H9 (cell line): ENCODE data around the gene PI4K2A. TPM values are rescaled to one million over a fixed set of nuclear protein-coding genes. Genes with fewer than 3 reads are reported as not detected.

Experiments used
- DNase-seq: peaks from one replicate; pipeline ENCODE4 v3.0.0-alpha.2; 2017
- H2AFZ ChIP-seq: one replicate; pipeline ENCODE4 v1.6.1; 2013; ENCODE audit warnings: mild to moderate bottlenecking, low read length, control low read depth, moderate library complexity
- H2AK5ac ChIP-seq: 2 replicates; pipeline ENCODE4 v1.6.1; 2013; ENCODE audit warnings: low read length, control low read depth, mixed read lengths; ENCODE audit not compliant: insufficient read length
- H2BK120ac ChIP-seq: one replicate; pipeline ENCODE4 v1.6.1; 2013; ENCODE audit warnings: low read depth, mild to moderate bottlenecking, low read length, control low read depth, inconsistent platforms; ENCODE audit not compliant: poor library complexity, severe bottlenecking
- H2BK12ac ChIP-seq: 2 replicates; pipeline ENCODE4 v1.6.1; 2013; ENCODE audit warnings: low read length, control low read depth, mixed read lengths, low read depth; ENCODE audit not compliant: insufficient read length
- H2BK15ac ChIP-seq: 2 replicates; pipeline ENCODE4 v1.6.1; 2013; ENCODE audit warnings: low read depth, low read length, control low read depth
- H2BK20ac ChIP-seq: one replicate; pipeline ENCODE4 v1.6.1; 2013; ENCODE audit warnings: low read depth, mild to moderate bottlenecking, low read length, control low read depth, inconsistent platforms; ENCODE audit not compliant: poor library complexity, severe bottlenecking
- H2BK5ac ChIP-seq: 2 replicates; pipeline ENCODE4 v1.6.1; 2013; ENCODE audit warnings: low read length, control low read depth, mixed read lengths; ENCODE audit not compliant: insufficient read length
- H3K14ac ChIP-seq: 2 replicates; pipeline ENCODE4 v1.6.1; 2013; ENCODE audit warnings: low read length, control low read depth; ENCODE audit not compliant: insufficient read depth
- H3K18ac ChIP-seq: 2 replicates; pipeline ENCODE4 v1.6.1; 2013; ENCODE audit warnings: low read depth, mild to moderate bottlenecking, mixed read lengths, low read length, control low read depth; ENCODE audit not compliant: insufficient read length
- H3K23ac ChIP-seq: 2 replicates; pipeline ENCODE4 v1.6.1; 2013; ENCODE audit warnings: low read length, control low read depth, mixed read lengths, low read depth; ENCODE audit not compliant: insufficient read length
- H3K23me2 ChIP-seq: 2 replicates; pipeline ENCODE4 v1.6.1; 2013; ENCODE audit warnings: low read depth, mild to moderate bottlenecking, mixed read lengths, low read length, control low read depth; ENCODE audit not compliant: insufficient read length, poor library complexity, severe bottlenecking
- H3K27ac ChIP-seq: 2 replicates; pipeline ENCODE4 v1.5.1; 2013; ENCODE audit warnings: low read length, control low read depth, mixed read lengths, low read depth; ENCODE audit not compliant: insufficient read length
- H3K27me3 ChIP-seq: 2 replicates; pipeline ENCODE4 v1.6.1; 2013; ENCODE audit warnings: low read length, control low read depth, inconsistent platforms; ENCODE audit not compliant: insufficient read depth
- H3K4ac ChIP-seq: 2 replicates; pipeline ENCODE4 v1.6.1; 2013; ENCODE audit warnings: low read depth, mild to moderate bottlenecking, control low read depth, inconsistent platforms, low read length, moderate library complexity
- H3K4me1 ChIP-seq: 2 replicates; pipeline ENCODE4 v1.6.1; 2013; ENCODE audit warnings: low read length, control low read depth, inconsistent platforms; ENCODE audit not compliant: insufficient read depth
- H3K4me2 ChIP-seq: 2 replicates; pipeline ENCODE4 v1.6.1; 2013; ENCODE audit warnings: low read length, control low read depth, mixed read lengths; ENCODE audit not compliant: insufficient read length, insufficient read depth
- H3K56ac ChIP-seq: 2 replicates; pipeline ENCODE4 v1.6.1; 2013; ENCODE audit warnings: low read depth, mild to moderate bottlenecking, mixed read lengths, low read length, control low read depth; ENCODE audit not compliant: insufficient read length
- H3K79me1 ChIP-seq: 2 replicates; pipeline ENCODE4 v1.6.1; 2013; ENCODE audit warnings: low read depth, mild to moderate bottlenecking, moderate library complexity, low read length, control low read depth, inconsistent platforms; ENCODE audit not compliant: insufficient read depth, poor library complexity, severe bottlenecking
- H3K79me2 ChIP-seq: 2 replicates; pipeline ENCODE4 v1.6.1; 2013; ENCODE audit warnings: low read length, control low read depth, inconsistent platforms; ENCODE audit not compliant: insufficient read depth
- H3K9ac ChIP-seq: 2 replicates; pipeline ENCODE4 v1.6.1; 2013; ENCODE audit warnings: low read length, control low read depth, mixed read lengths; ENCODE audit not compliant: insufficient read length; ENCODE audit errors: extremely low read depth
- H3K9me3 ChIP-seq: one replicate; pipeline ENCODE4 v1.6.1; 2013; ENCODE audit warnings: low read depth, low read length, inconsistent platforms; ENCODE audit not compliant: control insufficient read depth
- H3T11ph ChIP-seq: one replicate; pipeline ENCODE4 v1.6.1; 2013; ENCODE audit warnings: mild to moderate bottlenecking, low read length, control low read depth, inconsistent platforms
- H4K20me1 ChIP-seq: one replicate; pipeline ENCODE4 v1.6.1; 2013; ENCODE audit not compliant: control insufficient read depth, insufficient read length, insufficient read depth
- H4K5ac ChIP-seq: 2 replicates; pipeline ENCODE4 v1.6.1; 2013; ENCODE audit warnings: low read depth, mild to moderate bottlenecking, mixed read lengths, low read length, control low read depth; ENCODE audit not compliant: insufficient read length
- H4K8ac ChIP-seq: replicated peaks from 2 replicates; pipeline ENCODE4 v1.6.1; 2013; ENCODE audit warnings: low read length, control low read depth, mixed read lengths, low read depth; ENCODE audit not compliant: insufficient read length
- H4K91ac ChIP-seq: 2 replicates; pipeline ENCODE4 v1.6.1; 2013; ENCODE audit warnings: low read depth, mild to moderate bottlenecking, moderate library complexity, mixed read lengths, low read length, control low read depth; ENCODE audit not compliant: insufficient read length
- H3K27ac Mint-ChIP-seq, 3 experiments: 2 replicates in 2 of 3; 3 replicates in 1 of 3; pipeline ENCODE4 v1.8.0; 2020 to 2021; ENCODE audit warnings: mixed read lengths in 3 of 3, mild to moderate bottlenecking in 1 of 3, moderate library complexity in 1 of 3
- H3K27me3 Mint-ChIP-seq: 2 replicates; pipeline ENCODE4 v1.8.0; 2021; ENCODE audit warnings: low read depth, mild to moderate bottlenecking, moderate library complexity, mixed read lengths
- H3K36me3 Mint-ChIP-seq, 3 experiments: 2 replicates in 2 of 3; 3 replicates in 1 of 3; pipeline ENCODE4 v1.8.0; 2020 to 2021; ENCODE audit warnings: low read depth in 3 of 3, mixed read lengths in 3 of 3; ENCODE audit not compliant: insufficient read depth in 1 of 3
- H3K4me1 Mint-ChIP-seq, 2 experiments: 2 replicates each; pipeline ENCODE4 v1.8.0; 2020; ENCODE audit warnings: mixed read lengths in 2 of 2
- H3K4me3 Mint-ChIP-seq, 2 experiments: 2 replicates in 1 of 2; 3 replicates in 1 of 2; pipeline ENCODE4 v1.8.0; 2020 to 2021; ENCODE audit warnings: mild to moderate bottlenecking in 2 of 2, mixed read lengths in 2 of 2, moderate library complexity in 1 of 2
- H3K9me3 Mint-ChIP-seq, 2 experiments: 2 replicates in 1 of 2; 3 replicates in 1 of 2; pipeline ENCODE4 v1.8.0; 2020; ENCODE audit warnings: mild to moderate bottlenecking in 2 of 2, mixed read lengths in 2 of 2, moderate library complexity in 1 of 2
- WGBS: extraction: QIAGEN DNeasy Blood & Tissue Kit; methylation state at CpG from one replicate; pipeline ENCODE4 v1.1.7; 2013; ENCODE audit warnings: missing lambda C conversion rate, low lambda C conversion rate, mixed read lengths; ENCODE audit not compliant: insufficient read length; ENCODE audit errors: extremely low coverage; 5-methylcytosine and 5-hydroxymethylcytosine counted together
- total RNA-seq: library from RNA; stranded (reverse); gene quantifications from 2 replicates; pipeline ENCODE4 v1.2.1, GENCODE V29; 2021
- TF ChIP-seq, protein P1 (sequence below): fragments of 200-600 bp; sonication (generic); conservative IDR thresholded peaks from 3 replicates; pipeline ENCODE4 v1.8.0; 2021; ENCODE audit warnings: antibody characterized with exemption, mild to moderate bottlenecking

Gene PI4K2A
- total RNA-seq, 1 experiment from 2014 or later = 30.9 TPM

GRCh38 chr10:97651773-97652172, 11.3 kb downstream of the PI4K2A start:
- H3K27ac Mint-ChIP-seq = peak overlapping the region in 1 of 3 experiments; percentile 81; a peak in 3 of 7 replicates
- no peak overlapping the region for H2BK120ac ChIP-seq
- H3K56ac ChIP-seq = no peak overlapping the region
- no peak overlapping the region for H2AFZ ChIP-seq
- H3K27me3 ChIP-seq = no peaks in the 10 kb centered on the region
- no peak overlapping the region for H2BK5ac ChIP-seq
- peaks cover 24 to 57% (median 55%) of the 10 kb centered on the region in 3 experiments; a peak in 6 of 7 replicates for H3K36me3 Mint-ChIP-seq
- H3K23me2 ChIP-seq = peaks cover 3% of the 10 kb centered on the region
- TF ChIP-seq, protein P1, sequence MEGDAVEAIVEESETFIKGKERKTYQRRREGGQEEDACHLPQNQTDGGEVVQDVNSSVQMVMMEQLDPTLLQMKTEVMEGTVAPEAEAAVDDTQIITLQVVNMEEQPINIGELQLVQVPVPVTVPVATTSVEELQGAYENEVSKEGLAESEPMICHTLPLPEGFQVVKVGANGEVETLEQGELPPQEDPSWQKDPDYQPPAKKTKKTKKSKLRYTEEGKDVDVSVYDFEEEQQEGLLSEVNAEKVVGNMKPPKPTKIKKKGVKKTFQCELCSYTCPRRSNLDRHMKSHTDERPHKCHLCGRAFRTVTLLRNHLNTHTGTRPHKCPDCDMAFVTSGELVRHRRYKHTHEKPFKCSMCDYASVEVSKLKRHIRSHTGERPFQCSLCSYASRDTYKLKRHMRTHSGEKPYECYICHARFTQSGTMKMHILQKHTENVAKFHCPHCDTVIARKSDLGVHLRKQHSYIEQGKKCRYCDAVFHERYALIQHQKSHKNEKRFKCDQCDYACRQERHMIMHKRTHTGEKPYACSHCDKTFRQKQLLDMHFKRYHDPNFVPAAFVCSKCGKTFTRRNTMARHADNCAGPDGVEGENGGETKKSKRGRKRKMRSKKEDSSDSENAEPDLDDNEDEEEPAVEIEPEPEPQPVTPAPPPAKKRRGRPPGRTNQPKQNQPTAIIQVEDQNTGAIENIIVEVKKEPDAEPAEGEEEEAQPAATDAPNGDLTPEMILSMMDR = no peak
- peaks cover 5% of the 10 kb centered on the region; the same call in 1 of the 2 replicates for H3K79me2 ChIP-seq
- no peak overlapping the region for H3K4me3 Mint-ChIP-seq
- H2BK15ac ChIP-seq = no peak overlapping the region
- no peak overlapping the region for H4K8ac ChIP-seq
- no peak overlapping the region for H4K5ac ChIP-seq
- no peak overlapping the region for H2AK5ac ChIP-seq
- no peak overlapping the region for H4K91ac ChIP-seq
- no peak overlapping the region for H3K14ac ChIP-seq
- H3K9me3 Mint-ChIP-seq = no peaks in the 10 kb centered on the region
- H3K9me3 ChIP-seq = no peaks in the 10 kb centered on the region
- peaks cover 28% of the 10 kb centered on the region in 2 experiments for H3K4me1 Mint-ChIP-seq
- DNase-seq = no peak
- no peaks in the 10 kb centered on the region for H3K79me1 ChIP-seq
- no peak overlapping the region for H3K23ac ChIP-seq
- H3K4me1 ChIP-seq = peaks cover 5% of the 10 kb centered on the region; the same call in 1 of the 2 replicates
- no peak overlapping the region for H3K18ac ChIP-seq
- no peak overlapping the region for H3K27ac ChIP-seq
- H3T11ph ChIP-seq = no peak overlapping the region
- no CpG with 5 or more reads among the region's 3 CpGs for WGBS
- no peak overlapping the region for H3K4me2 ChIP-seq
- no peak overlapping the region for H3K9ac ChIP-seq
- no peak overlapping the region for H2BK12ac ChIP-seq
- no peaks in the 10 kb centered on the region for H4K20me1 ChIP-seq
- H2BK20ac ChIP-seq = no peak overlapping the region
- no peaks in the 10 kb centered on the region; the same call in 1 of the 2 replicates for H3K27me3 Mint-ChIP-seq
- H3K4ac ChIP-seq = no peak overlapping the region
